ENCODE data around the gene AUTS2. TPM values are rescaled to one million over a fixed set of nuclear protein-coding genes. Genes with fewer than 3 reads are reported as not detected.

Gene AUTS2
- total and polyA plus RNA-seq, 10 of the 15 experiments (the other 5 are each of a cell fraction or from before 2014, with no cell fraction given) = 6.4 to 55.6 (median 21.6) TPM

DNA sequence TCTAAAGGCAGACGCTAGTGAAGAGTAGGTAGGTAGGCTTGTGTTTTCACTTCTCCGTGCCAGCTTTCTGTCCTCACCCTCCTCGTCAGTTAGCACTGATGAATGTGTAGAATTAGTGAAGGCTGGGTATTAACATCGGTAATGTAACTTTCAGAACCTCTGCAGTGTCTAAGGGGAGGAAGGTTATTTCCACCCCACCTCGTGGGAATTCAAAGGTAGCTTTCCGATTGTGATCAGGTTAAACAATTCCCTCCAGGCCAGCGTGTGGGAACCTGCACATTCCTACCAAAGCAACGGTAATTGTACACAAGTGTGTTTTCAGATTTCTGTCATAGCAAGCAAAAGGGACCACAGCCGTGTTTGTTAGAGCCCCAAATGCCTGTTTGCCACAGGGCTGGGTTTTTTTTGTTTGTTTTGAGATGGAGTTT, 1128.7 kb downstream of the AUTS2 start (continued):
- TF ChIP-seq, protein P1, sequence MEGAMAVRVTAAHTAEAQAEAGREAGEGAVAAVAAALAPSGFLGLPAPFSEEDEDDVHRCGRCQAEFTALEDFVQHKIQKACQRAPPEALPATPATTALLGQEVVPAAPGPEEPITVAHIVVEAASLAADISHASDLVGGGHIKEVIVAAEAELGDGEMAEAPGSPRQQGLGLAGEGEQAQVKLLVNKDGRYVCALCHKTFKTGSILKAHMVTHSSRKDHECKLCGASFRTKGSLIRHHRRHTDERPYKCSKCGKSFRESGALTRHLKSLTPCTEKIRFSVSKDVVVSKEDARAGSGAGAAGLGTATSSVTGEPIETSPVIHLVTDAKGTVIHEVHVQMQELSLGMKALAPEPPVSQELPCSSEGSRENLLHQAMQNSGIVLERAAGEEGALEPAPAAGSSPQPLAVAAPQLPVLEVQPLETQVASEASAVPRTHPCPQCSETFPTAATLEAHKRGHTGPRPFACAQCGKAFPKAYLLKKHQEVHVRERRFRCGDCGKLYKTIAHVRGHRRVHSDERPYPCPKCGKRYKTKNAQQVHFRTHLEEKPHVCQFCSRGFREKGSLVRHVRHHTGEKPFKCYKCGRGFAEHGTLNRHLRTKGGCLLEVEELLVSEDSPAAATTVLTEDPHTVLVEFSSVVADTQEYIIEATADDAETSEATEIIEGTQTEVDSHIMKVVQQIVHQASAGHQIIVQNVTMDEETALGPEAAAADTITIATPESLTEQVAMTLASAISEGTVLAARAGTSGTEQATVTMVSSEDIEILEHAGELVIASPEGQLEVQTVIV (IDR thresholded peaks at IDR 0.05; ENCODE audit: borderline replicate concordance, partially characterized antibody) = no peak
- TF ChIP-seq POLR2AphosphoS2 (IDR thresholded peaks at IDR 0.05; ENCODE audit: low read depth, low read length) (0 out of 2 replicates have a peak, but pooled peaks have one; percentile 11), GABPA (IDR thresholded peaks at IDR 0.05; ENCODE audit: low read depth) (no peak), HSF1 (IDR thresholded peaks at IDR 0.05; ENCODE audit: low read depth, low read length) (no peak), CBFB (IDR thresholded peaks at IDR 0.05; ENCODE audit: low read depth) (no peak), MEF2A (IDR thresholded peaks at IDR 0.05; ENCODE audit: insufficient read depth, low read depth, low read length) (no peak), HDAC6 (IDR thresholded peaks at IDR 0.05; ENCODE audit: unreplicated experiment) (no peak), RBBP5 (conservative IDR thresholded peaks at IDR 0.05) (no peak), SP1 (IDR thresholded peaks at IDR 0.05; ENCODE audit: low read depth, low read length) (no peak), ZNF622 (IDR thresholded peaks at IDR 0.05) (no peak), ZNF687 (IDR thresholded peaks at IDR 0.05) (peak; percentile 69; the same call in 1 of the 2 replicates)
- TF ChIP-seq, protein P2, sequence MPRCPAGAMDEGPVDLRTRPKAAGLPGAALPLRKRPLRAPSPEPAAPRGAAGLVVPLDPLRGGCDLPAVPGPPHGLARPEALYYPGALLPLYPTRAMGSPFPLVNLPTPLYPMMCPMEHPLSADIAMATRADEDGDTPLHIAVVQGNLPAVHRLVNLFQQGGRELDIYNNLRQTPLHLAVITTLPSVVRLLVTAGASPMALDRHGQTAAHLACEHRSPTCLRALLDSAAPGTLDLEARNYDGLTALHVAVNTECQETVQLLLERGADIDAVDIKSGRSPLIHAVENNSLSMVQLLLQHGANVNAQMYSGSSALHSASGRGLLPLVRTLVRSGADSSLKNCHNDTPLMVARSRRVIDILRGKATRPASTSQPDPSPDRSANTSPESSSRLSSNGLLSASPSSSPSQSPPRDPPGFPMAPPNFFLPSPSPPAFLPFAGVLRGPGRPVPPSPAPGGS (IDR thresholded peaks at IDR 0.05; ENCODE audit: borderline replicate concordance, insufficient read depth, low read depth, low read length, poor library complexity, severe bottlenecking) = peak; percentile 97
- TF ChIP-seq, protein P3, sequence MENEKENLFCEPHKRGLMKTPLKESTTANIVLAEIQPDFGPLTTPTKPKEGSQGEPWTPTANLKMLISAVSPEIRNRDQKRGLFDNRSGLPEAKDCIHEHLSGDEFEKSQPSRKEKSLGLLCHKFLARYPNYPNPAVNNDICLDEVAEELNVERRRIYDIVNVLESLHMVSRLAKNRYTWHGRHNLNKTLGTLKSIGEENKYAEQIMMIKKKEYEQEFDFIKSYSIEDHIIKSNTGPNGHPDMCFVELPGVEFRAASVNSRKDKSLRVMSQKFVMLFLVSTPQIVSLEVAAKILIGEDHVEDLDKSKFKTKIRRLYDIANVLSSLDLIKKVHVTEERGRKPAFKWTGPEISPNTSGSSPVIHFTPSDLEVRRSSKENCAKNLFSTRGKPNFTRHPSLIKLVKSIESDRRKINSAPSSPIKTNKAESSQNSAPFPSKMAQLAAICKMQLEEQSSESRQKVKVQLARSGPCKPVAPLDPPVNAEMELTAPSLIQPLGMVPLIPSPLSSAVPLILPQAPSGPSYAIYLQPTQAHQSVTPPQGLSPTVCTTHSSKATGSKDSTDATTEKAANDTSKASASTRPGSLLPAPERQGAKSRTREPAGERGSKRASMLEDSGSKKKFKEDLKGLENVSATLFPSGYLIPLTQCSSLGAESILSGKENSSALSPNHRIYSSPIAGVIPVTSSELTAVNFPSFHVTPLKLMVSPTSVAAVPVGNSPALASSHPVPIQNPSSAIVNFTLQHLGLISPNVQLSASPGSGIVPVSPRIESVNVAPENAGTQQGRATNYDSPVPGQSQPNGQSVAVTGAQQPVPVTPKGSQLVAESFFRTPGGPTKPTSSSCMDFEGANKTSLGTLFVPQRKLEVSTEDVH (IDR thresholded peaks at IDR 0.05; ENCODE audit: low read depth, partially characterized antibody) = no peak
- TF ChIP-seq, protein P4, sequence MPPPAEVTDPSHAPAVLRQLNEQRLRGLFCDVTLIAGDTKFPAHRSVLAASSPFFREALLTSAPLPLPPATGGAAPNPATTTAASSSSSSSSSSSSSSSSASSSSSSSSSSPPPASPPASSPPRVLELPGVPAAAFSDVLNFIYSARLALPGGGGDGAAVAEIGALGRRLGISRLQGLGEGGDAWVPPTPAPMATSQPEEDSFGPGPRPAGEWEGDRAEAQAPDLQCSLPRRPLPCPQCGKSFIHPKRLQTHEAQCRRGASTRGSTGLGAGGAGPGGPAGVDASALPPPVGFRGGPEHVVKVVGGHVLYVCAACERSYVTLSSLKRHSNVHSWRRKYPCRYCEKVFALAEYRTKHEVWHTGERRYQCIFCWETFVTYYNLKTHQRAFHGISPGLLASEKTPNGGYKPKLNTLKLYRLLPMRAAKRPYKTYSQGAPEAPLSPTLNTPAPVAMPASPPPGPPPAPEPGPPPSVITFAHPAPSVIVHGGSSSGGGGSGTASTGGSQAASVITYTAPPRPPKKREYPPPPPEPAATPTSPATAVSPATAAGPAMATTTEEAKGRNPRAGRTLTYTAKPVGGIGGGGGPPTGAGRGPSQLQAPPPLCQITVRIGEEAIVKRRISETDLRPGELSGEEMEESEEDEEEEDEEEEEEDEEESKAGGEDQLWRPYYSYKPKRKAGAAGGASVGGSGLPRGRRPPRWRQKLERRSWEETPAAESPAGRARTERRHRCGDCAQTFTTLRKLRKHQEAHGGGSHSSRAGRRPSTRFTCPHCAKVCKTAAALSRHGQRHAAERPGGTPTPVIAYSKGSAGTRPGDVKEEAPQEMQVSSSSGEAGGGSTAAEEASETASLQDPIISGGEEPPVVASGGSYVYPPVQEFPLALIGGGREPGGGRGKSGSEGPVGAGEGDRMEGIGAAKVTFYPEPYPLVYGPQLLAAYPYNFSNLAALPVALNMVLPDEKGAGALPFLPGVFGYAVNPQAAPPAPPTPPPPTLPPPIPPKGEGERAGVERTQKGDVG (CRISPR knock-in tag; IDR thresholded peaks at IDR 0.05) = no peak

All from GM12878 (cell line).